Uterus (tissue), 4 donors: ENCODE results near the gene C10orf90. TPM values are rescaled to one million over a fixed set of nuclear protein-coding genes. Genes with fewer than 3 reads are reported as not detected.

Source experiments
- DNase-seq, 2 donors: peaks; one replicate each; pipeline ENCODE4 v3.0.0-alpha.2; 2019 to 2020
- H3K27ac ChIP-seq, 2 donors: fragments of 200-600 bp; sonication (generic); 1 replicate in 1 of 2; 2 replicates in 1 of 2; pipeline ENCODE4 v1.5.1; 2016 to 2018
- H3K27me3 ChIP-seq, 2 donors: fragments of 200-600 bp; sonication (generic); one replicate each; pipeline ENCODE4 v1.5.1; 2018 to 2019; ENCODE audit warnings: control low read depth in 1 of 2
- H3K36me3 ChIP-seq, 2 donors: fragments of 200-600 bp; sonication (generic); one replicate each; pipeline ENCODE4 v1.5.1; 2019; ENCODE audit warnings: control low read depth in 1 of 2
- H3K4me1 ChIP-seq, 2 donors: fragments of 200-600 bp; sonication (generic); one replicate each; pipeline ENCODE4 v1.5.1; 2018 to 2019; ENCODE audit warnings: control low read depth in 1 of 2
- H3K4me3 ChIP-seq, 2 donors: fragments of 200-600 bp; sonication (generic); 1 replicate in 1 of 2; 2 replicates in 1 of 2; pipeline ENCODE4 v1.5.1; 2018 to 2019; ENCODE audit warnings: mild to moderate bottlenecking in 1 of 2
- H3K9me3 ChIP-seq, 2 donors: fragments of 200-600 bp; sonication (generic); one replicate each; pipeline ENCODE4 v1.5.1; 2019; ENCODE audit warnings: control low read depth in 1 of 2
- CTCF ChIP-seq, 4 experiments: fragments of 200-600 bp in 2 of 4; fragments of 450-650 bp in 2 of 4; sonication (generic) in 2 of 4; IDR thresholded peaks; one replicate each; pipeline ENCODE4 v1.5.1; 2016 to 2019; ENCODE audit warnings: antibody characterized with exemption in 4 of 4, mild to moderate bottlenecking in 2 of 4, moderate library complexity in 1 of 4
- POLR2A ChIP-seq, 2 donors: fragments of 450-650 bp; IDR thresholded peaks; one replicate each; pipeline ENCODE4 v1.6.1; 2016; ENCODE audit warnings: antibody characterized with exemption in 2 of 2, mild to moderate bottlenecking in 1 of 2, moderate library complexity in 1 of 2
- intact Hi-C: fragments of 100-400 bp; cut with DNase I; formaldehyde crosslinking; loops from one replicate; pipeline ENCODE4 v1.15.1; 2023; ENCODE audit warnings: low total_unique reads
- total RNA-seq, 4 donors: library from RNA; depleted of rRNA in 3 of 4; stranded (reverse); fragments of >200 nt in 3 of 4; gene quantifications; one replicate each; pipeline versions ENCODE4 v1.1.0 to v1.2.4, GENCODE V29; 2014 to 2023
- donor health status: DM: yes; HTN: yes; CAD: no.

C10orf90 gene
- total RNA-seq, 4 donors from 2014 or later: 0.21 TPM; not detected in 3

DNA sequence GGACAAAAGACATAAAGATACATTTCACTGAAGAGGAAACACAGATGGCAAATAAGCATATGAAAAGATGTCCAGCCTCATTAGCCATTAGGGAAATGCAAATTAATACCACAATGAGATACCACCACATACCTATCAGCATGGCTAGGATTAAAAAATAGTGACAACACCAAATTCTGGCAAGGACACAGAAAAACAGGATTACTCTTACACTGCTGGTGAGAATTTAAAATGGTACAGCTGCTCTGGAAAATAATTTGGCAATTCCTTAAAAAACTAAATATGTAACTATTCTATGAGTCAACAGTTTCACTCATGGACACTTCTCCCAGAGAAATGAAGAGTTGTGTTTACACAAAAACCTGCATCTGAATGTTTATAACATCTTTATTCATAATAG is 121.1 kb downstream of the C10orf90 start:
- H3K36me3 ChIP-seq: no peaks in the 10 kb centered on the region
- no peaks in the 10 kb centered on the region for H3K9me3 ChIP-seq
- no peak overlapping the region for H3K4me3 ChIP-seq
- TF ChIP-seq POLR2A (IDR thresholded peaks at IDR 0.05) (no peak), CTCF (IDR thresholded peaks at IDR 0.05) (no peak)
- no peak for DNase-seq
- no peaks in the 10 kb centered on the region for H3K4me1 ChIP-seq
- no peak overlapping the region for H3K27ac ChIP-seq
- intact Hi-C loops: no loop called here
- peaks cover 0 to 4% of the 10 kb centered on the region in 2 donors for H3K27me3 ChIP-seq

- Histone ChIP-seq H3K4me3 (no peak overlapping the region), H3K27me3 (no peaks in the 10 kb centered on the region), H3K4me1 (no peaks in the 10 kb centered on the region), H3K36me3 (no peaks in the 10 kb centered on the region), H3K27ac (no peak overlapping the region), H3K9me3 (no peaks in the 10 kb centered on the region)
- no peak for DNase-seq
- intact Hi-C loops: no loop called here
- TF ChIP-seq CTCF (IDR thresholded peaks at IDR 0.05) (no peak), POLR2A (IDR thresholded peaks at IDR 0.05) (no peak)
Observed at GRCh38 chr10:126544565-126544964, 125.9 kb downstream of the C10orf90 start.

GRCh38 chr10:126538439-126539135 is 131.9 kb downstream of the C10orf90 start:
- H3K36me3 ChIP-seq: no peaks in the 10 kb centered on the region
- intact Hi-C loops: no loop called here
- DNase-seq: no peak

GRCh38 chr10:126536656-126537055 is 133.8 kb downstream of the C10orf90 start:
- no peak overlapping the region for H3K4me3 ChIP-seq
- no peak overlapping the region for H3K27ac ChIP-seq
- no peaks in the 10 kb centered on the region for H3K4me1 ChIP-seq
- no peaks in the 10 kb centered on the region for H3K9me3 ChIP-seq
- DNase-seq: no peak
- no peaks in the 10 kb centered on the region for H3K36me3 ChIP-seq
- intact Hi-C loops: no loop called here
- TF ChIP-seq CTCF (IDR thresholded peaks at IDR 0.05) (no peak), POLR2A (IDR thresholded peaks at IDR 0.05) (no peak)
- H3K27me3 ChIP-seq: no peaks in the 10 kb centered on the region

More at GRCh38 chr10:126538439-126539135, 131.9 kb downstream of the C10orf90 start:
- Histone ChIP-seq H3K4me3 (no peak overlapping the region), H3K27me3 (no peaks in the 10 kb centered on the region), H3K27ac (no peak overlapping the region), H3K9me3 (no peaks in the 10 kb centered on the region), H3K4me1 (no peaks in the 10 kb centered on the region)
- no peak for TF ChIP-seq POLR2A (IDR thresholded peaks at IDR 0.05)
- no peak for TF ChIP-seq CTCF (IDR thresholded peaks at IDR 0.05)

DNA sequence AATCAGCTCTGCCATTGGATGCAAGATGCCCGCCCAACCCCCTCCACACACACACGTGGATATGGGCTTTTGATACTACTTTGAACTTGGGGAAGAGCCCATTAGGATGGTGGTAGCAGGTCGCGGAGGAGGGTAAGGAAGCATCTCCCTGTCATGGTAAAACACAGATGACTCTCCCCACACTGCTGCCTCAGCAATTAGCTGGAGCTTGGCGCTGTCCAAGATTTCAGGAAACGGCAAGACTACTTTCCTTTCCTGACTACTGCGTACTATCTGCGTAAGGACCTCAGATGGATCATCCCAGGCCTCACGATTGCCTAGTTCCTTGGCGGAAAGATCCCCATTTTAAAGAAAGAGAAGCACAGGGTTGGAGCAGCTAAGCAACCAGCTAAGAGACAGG is 134.3 kb downstream of the C10orf90 start:
- Histone ChIP-seq H3K4me3 (no peak overlapping the region), H3K9me3 (no peaks in the 10 kb centered on the region), H3K27ac (no peak overlapping the region), H3K27me3 (no peaks in the 10 kb centered on the region), H3K36me3 (no peaks in the 10 kb centered on the region), H3K4me1 (no peaks in the 10 kb centered on the region)
- TF ChIP-seq CTCF (IDR thresholded peaks at IDR 0.05) (no peak), POLR2A (IDR thresholded peaks at IDR 0.05) (no peak)
- DNase-seq: no peak
- intact Hi-C loops: no loop called here
